HL-60/S4 treated with phorbol 12-myristate 13-acetate at 8.2 ng/mL for 4 days and 3 days (cell line): ENCODE data around the gene CFAP99.

Experiments
- in situ Hi-C: fragments of 300-500 bp; cut with MboI; formaldehyde crosslinking; loops from 2 replicates; pipeline ENCODE4 v1.15.0; 2022; ENCODE audit warnings: low sequenced_read_pairs

The CFAP99 gene

DNA sequence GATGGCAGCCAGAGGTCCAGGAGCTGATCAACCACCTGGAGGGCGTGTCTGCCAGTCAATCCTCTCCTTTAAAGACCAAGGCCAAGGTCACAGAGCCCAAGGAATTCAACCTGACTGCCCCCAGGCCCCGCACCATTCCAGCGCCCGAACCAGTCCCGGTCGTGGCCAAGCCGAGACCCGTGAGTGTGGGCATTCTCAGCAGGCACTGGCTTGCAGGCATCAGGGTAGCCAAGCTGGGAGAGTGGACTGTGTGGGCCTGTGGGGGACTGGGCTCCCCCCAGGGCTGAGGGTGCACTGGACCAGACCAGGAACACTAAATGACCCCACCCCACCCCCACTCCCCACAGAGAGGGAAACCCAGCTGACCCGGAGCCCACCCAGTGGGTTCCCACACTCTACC, 26.4 kb downstream of the CFAP99 start:
- in situ Hi-C loops, result no loop called here

DNA sequence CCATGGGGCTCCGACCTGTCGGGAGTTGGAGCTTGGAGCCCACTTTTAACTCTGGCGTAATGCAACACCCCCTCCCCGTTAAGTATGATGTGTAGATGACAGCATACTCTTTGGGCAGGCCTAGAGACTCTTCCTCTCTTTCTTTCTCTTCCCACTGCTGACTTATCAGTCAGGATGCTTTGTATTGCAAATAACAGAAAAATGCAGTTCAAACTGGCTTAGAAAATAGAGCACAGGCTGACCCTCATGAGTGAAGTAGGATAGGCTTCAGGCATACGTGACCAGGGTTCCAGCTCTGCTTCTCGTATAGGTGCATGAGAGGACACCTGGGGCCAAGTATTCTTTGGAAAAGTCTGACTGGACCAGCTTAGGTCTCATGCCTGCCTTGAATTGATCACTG, 26.8 kb downstream of the CFAP99 start:
- in situ Hi-C loops, result no loop called here

DNA sequence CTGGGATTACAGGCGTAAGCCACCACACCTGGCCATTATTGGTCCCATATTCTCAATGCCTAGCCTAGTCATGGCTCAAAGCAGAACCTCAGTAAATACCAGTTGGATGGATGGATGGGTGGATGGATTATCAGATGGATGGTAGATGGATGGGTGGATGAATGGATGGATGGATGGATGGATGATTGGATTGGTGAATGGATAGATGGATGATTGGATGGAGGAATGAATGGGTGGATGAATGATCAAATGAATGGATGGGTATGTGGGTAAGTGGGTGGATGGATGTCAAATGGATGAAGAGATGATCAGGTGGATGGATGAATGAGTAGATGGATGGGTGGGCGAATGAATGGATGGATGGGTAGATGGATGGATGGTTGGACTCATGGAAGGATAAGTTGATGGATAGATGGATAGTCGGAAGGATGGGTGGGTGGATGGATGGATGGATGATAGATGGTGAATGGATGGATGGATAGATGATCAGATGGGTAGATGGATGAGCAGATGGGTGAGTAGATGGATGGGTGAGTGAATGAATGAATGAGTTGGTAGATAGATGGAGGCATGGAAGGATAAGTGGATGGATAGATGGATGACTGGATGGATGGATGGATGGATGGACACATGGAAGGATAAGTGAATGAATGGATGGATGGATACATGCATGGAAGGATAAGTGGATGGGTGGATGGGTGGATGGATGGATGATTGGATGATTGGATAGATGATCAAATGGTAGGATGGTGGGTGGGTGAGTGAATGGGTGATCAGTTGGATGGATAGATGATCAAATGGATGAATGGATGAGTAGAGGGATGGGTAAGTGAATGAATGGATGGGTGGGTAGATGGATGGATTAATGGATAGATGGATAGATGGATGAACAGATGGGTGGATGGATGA, 28.2 kb downstream of the CFAP99 start:
- in situ Hi-C loops, result no loop called here

DNA sequence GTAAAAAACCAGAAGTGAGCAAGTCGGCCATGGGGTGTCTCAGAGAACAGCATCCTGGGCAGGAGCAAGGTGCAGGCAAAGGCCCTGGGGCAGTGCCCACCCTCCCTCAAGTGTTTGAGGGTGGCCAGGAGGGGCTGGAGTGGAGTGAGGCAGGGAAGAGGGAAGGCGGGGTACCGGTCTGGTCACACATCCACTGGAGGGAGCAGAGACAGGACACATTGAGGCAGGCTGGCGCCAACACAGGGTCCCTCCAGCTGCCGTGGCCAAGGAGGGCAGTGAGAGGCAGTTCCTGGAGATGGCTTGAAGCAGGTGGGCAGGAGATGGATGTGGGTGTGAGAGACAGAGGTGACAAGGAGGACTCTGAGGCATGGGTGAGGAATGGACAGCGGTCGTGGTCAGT, 29.8 kb downstream of the CFAP99 start:
- in situ Hi-C loops, result no loop called here

DNA sequence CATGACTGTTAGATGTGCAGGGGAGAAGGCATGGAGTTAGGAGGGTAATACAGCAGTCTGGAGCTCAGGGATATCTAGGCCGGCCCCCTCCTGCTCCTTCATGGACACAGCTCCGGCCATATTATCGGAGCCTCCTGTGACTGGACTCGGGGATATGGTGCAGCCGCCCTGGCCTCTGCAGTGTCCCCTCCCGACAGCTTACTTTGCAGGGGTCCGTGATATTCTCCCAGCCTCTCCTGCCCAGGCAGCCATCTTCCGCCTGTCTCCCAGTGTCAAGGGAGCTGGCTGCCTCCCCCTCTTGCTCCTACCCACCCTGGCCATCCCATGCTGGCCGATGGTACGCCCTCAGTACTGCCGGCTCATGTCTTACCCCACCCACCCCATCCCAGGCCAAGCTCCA, 30.3 kb downstream of the CFAP99 start:
- in situ Hi-C loops, result no loop called here

DNA sequence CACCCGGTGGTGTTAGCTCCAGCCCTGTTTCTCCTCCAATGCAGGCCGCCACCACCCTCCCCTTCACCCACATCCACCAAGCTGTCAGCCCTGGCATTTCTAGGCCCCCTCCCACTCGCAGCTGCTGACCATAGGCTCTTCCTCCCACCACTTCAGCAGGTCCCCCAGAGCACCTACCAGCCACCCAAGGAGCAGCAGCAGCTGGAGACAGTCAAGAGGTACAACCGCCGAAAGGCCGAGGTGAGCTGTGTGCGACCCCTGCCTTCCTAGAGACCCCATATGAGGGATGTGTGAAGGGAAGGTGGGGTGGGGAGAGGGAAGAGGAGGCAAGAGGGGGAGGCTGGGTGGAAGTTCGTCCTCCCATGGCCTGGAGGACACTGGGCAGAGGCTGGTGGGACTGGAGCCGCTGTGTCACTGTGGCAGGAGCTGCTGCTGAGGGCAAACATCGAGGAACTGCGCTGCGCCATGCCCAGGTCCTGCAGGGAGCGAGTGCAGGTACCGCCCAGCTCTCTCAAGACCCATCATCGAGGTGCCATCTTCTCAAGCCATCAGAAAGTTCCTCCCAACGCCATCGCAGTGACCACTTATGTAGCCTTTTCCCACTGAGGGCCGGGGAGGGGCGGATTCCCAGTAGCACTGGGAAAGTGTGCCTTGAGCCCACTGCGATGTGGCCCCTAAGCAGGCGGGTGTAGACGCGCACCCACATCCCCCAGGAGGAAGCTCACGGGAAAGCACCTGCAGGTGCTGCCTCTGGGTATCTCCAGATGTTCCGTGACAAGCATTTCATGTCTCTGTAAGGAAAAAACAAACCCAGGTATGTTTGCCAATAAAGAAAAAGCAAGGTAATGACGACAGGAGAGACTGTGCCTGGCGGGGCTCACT, 31.0 kb downstream of the CFAP99 start:
- in situ Hi-C loops, result no loop called here

DNA sequence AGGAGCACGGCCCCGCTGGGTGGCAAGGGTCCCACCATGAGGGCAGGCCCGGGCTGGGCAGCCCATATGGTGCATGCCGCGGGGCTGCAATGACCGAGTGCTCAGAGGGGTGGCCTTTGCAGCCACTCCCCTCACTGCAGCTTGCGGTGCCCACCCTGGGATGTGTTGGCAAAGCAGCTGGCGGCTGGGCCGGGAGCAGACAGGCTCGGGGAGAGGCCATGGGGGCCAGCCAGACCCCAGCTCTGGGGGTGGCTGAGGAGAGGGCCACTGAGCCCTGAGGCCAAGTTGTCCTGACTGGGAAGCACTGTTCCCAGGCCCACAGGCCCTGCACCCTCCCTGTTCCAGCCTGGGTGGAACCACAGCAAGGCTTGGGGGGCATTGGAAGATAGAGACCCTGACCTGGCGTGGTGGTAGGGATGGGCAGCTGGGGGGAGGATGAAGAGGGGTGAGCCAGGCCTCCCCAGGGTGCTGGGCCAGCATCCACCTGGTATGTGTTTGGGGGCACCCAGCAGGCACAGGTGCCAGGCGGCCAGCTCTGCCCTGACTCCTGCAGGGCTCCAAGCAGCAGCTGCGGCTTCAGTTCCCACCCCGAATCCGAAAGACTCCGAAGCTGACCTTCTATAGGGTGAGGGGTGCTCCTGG, 31.8 kb downstream of the CFAP99 start:
- in situ Hi-C loops, result no loop called here

DNA sequence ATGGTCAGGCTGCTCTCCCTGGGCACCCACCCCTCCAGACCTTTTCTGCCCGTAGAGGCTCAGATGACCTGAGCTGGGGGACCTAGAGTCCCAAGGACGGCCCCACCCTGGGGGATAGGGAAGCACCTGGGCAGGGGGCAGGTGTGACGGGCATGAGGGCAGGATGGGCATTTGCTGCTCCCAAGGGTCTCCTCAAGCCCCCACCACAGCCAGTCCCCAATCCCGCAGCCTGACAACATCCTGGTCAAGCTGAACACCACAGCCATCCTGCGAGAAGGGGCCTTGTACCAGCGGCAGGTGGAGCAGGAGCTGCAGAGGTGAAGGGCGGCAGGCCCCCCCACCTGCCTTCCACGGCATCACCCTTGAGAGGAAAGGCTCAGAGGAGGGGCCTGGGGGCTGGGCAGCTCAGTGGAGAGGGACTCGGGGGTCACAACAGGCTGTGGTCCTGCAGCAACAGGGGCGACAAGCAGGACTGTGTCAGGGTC, 32.3 kb downstream of the CFAP99 start:
- in situ Hi-C loops, result no loop called here

DNA sequence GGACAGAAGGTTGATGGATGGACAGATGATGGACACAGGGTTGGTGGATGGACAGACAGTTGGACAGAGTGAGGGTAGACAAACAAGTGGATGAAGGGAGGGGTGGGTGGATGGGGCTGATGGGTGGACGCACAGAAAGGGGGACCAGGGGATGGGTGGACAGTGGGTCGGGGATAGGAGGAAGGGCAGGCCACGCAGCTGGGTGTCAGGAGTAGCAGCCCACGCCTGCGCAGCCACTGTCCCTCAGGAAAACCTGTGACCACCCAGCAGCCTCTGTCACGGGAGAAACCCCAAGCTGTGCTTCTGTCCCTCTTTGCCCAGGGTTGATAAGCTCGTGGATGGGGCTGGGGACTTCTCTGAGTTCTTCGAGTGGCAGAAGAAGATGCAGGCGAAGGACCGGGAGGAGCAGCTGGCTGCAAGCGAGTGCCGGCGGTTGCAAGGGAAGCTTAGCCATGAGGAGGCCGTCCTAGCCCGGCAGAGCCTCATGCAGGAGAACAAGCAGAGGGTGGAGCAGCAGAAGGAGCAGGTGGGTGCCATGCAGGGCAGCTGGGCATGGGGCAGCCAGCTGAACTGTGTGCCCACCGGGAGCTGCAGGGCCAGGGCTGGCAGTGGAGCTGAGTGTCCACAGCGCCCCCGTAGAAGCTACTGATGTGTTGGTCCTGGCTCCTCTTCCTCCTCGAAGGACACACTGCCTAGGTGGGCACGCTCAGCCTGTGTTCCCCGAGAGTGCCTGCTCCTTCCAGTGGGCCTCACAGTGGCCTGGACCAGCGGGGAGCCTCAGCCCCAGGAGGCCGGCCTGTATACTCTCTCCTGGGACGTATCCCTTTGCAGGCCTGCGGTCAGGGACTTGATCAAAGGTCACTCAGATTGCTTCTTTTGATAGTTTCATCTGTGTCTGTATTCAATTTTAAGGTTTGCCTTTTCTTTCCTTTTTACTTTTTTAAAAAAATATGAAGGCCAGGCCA, 33.3 kb downstream of the CFAP99 start:
- in situ Hi-C loops, result no loop called here

DNA sequence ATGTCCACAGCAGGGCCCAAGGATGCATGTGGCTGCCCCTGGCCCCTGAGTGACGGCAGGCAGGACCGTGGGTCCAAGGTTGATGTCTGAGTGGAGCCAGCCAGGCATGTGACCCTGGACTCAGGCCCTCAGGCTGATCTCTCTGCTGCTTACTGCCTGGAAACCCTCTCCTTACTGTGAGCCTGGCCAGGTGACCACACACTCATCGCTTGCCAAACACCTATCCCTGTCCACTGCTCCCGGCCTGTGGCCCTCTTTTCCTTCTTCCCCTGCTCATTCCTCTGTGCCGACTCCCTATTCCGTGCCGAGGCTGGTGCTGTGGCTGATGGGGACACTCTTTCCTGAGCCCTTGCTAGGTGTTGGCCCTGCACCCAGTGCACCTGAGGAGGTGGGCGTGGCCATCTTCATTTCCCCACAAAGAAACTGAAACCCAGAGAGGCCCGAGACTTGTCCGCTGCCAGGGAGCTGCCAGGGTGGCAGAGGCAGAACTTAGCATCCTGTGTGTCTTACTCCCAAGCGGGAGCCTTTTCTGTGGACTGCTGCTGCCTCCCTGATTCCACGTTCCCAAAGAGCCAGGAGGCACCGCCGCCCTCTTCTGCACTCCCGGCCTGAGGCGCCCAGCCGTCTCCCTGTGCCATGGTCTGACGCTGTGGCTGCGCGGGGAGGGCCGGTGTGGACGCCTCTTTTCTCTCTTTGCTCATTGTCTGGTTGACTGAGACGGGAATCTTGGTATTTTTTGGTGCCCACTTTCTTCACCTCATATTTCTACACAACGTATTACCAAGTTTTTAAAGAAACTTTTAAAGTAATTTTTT, 38.9 kb downstream of the CFAP99 start:
- in situ Hi-C loops, result no loop called here

DNA sequence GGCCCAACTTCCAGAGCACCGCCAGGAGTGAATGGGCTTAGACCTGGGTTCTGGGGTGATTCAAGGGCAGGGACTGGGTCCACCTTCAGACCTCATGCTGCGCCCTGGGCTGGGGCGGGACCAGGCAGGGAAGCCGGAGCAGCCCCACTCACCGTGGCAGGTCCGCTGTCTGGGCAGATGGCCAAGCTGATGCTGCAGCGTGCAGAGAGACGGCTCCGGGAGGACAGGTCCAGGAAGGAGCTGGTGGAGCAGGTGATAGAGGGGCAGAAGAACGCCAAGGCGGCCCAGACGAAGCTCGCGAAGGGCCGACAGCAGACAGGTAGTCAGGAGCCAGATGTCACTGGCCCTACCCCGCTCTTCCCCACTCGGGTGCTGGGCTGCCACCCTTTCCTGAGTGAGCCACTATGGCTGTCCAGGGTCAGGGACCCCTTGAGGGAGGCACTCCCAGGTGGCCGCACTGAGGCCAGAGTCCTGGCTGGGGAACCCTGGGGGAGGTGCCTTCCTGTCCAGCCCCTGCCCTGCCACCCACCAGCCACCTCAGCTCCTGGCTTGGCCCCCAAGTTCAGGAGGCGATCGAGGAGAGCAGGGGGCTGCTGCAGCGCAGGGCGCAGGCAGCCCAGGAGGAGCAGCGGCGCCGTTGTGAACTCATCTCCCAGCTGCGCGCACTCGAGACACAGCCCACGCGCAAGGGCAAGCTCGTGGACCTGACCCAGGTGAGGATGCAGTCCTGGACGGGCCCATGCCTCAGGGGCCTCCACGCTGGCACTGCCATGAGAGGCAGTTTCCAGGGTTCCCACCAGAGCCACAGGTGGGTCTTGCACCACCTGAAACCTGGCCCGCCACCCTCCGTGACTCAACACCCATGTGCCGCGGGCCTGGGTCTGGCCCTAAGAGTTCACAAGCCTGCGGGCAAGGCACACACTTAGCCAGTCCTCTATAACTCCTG, 40.1 kb downstream of the CFAP99 start:
- in situ Hi-C loops, result no loop called here

DNA sequence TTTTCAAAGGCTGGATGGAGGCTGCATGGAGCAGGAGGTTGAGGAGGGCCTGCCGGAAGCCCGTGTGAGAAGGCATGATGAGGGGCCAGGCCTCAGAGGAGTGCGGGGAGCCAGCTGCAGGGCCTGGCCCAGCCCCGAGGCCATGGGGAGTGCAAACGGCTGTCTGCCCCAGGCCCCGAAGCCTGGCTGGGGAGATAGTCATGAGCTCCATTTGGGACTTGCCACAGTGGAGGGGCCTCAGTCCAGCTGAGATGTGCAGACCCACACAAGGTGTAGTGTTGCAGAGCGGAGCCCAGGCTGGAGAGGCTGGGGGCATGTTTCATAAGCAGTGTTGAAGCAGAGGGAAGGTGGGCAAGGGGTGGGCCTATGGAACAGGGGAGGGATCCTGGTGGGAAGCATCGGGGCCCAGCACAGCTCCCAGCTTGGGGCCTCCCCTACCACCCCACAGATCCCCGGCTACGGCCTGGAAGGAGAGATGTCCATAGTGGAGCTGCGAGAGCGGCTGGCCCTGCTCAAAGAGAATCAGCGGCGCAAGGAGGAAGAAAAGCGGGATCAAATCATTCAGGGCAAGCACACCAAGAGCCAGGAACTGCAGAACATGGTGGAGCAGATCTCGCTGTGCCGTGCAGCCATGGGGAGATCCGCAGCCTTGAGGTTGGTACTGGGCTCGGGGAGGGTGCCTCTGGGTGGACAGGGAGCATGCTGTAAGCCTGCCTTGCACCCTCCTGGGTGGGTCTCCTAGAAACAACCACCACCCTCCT, 41.0 kb downstream of the CFAP99 start:
- in situ Hi-C loops, result no loop called here

DNA sequence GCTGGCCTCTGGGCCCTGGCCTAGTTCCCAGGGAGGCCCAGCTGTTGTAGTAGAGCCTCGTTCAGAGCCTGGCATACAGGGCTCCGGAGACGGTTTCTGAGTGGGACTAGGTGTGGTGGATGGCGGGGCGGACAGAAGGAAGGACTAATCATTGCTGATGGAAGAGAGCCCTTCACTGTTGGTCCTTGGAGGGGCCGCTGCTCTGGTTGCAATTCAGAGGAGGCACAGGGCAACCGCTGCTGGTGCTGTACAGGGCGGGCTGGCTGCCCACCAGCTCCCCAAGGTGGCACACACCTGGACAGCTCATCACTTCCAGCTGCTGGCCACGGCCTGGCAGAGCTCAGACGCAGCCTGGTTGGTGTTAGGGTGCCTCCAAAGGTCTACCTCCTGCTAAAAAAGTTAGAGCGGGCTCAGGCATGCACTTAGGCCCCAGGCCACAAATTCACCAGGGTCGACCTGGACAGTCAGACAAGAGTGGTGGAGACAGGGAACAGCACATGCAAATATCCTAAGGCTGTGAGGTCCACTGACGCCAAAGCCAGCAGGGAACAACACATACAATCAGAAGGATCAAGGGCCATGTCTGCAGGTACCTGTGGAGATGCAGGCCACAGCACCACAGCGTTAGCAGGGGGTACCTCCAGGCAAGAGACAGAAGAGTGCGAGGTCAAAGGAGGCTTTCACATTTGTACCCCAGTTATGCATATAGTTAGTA, 42.6 kb downstream of the CFAP99 start:
- in situ Hi-C loops, result no loop called here

DNA sequence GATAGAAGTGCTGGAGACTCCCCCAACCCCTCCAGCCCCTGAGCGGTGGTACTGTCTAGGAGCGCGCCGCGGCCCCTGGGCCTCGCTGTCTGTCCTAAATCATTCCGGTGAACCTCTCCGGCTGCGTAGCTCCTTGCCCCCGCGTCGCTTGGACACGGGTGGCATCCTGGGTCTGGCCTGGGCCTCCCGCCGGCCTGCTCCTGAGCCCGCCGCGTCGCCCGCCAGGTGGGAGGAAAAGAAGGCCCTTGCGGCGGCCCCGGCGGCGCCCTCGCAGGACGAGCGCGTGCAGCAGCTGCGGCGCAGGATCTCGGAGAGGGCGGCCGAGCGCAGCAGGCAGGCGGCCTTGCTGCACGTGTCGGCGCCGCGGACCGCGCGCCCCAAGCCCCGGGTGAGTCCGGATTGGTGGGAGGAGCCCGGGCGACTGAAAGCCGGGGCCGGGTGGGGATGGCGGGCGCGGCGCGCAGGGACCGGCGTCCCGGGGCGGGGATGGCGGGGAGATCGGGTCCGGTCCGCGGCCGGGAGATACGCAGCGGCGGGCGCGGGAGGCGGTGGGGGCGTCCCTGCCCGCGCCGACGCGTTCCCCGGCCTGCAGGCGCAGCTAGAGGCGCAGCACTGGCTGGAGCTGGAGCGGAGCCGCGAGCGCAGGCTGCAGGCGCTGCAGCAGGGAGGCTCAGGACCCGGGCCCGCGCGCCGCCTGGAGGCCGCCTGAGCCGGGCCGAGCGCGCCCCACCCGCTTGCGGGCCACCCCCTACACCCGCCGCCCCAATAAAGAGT, 43.6 kb downstream of the CFAP99 start:
- in situ Hi-C loops, result no loop called here

DNA sequence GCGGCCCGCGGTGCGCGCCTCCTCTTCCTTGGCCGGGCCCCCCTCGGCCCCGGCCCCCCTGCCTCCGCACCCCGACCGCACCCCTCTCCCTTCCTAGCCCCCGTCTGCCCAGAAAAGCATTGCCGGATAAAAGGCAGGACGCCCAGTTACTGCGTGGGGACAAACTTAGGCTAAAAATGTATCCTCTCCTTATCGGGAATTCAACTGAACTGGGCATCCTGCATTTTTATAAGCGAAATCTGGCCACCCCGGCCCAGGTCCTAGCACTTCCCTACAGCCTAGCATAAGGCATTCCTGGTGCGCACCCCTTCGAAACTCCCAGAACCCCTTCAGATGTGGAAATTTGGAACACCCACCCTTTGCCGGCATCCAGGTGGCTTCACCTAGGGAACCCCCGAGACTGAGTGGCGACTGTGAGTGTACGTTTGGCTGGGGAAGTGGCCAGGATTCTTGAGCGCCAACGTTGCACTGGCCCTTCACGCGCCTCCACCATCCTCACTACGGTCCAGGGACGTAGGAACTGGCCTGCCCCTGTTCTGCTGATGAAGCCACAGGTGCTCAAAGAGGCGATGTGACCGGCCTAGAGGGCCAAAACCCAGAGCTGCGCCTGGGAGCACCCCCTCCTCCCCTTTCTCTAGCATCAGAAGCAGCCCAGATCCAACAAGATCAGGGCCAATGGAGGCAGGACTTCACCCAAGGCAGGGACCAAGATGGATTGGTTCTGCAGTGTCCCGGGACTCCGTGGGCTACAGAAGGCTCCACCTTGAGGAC, 44.4 kb downstream of the CFAP99 start:
- in situ Hi-C loops, result no loop called here
